CD14-positive monocyte (primary cell): ENCODE data around the gene CHCHD6. TPM values are rescaled to one million over a fixed set of nuclear protein-coding genes. Genes with fewer than 3 reads are reported as not detected.

Experiments used
- DNase-seq, 3 donors: peaks; one replicate each; pipeline ENCODE4 v3.0.0-alpha.2; 2011 to 2022
- H2AFZ ChIP-seq: 2 replicates; pipeline ENCODE4 v1.6.0; 2012; ENCODE audit warnings: mild to moderate bottlenecking, low read depth, low read length, inconsistent platforms; ENCODE audit not compliant: insufficient read depth, poor library complexity, severe bottlenecking
- H3K27ac ChIP-seq, 2 donors: 1 replicate in 1 of 2; 2 replicates in 1 of 2; pipeline ENCODE4 v1.5.1; 2012 to 2013; ENCODE audit warnings: low read length in 2 of 2, control low read depth in 1 of 2, inconsistent platforms in 1 of 2, low read depth in 1 of 2, mild to moderate bottlenecking in 1 of 2
- H3K27me3 ChIP-seq, 2 donors: one replicate each; pipeline versions ENCODE4 v1.6.0 to v1.6.1; 2011 to 2013; ENCODE audit warnings: low read length in 2 of 2; ENCODE audit not compliant: control insufficient read depth in 2 of 2, insufficient read depth in 2 of 2
- H3K36me3 ChIP-seq, 2 donors: replicated peaks in 1 of 2; 1 replicate in 1 of 2; 2 replicates in 1 of 2; pipeline versions ENCODE4 v1.5.1 to v1.6.1; 2012 to 2013; ENCODE audit warnings: low read length in 2 of 2, control low read depth in 1 of 2, inconsistent platforms in 1 of 2, mild to moderate bottlenecking in 1 of 2; ENCODE audit not compliant: insufficient read depth in 2 of 2, control insufficient read depth in 1 of 2
- H3K4me1 ChIP-seq, 2 donors: 1 replicate in 1 of 2; 2 replicates in 1 of 2; pipeline versions ENCODE4 v1.5.1 to v1.6.1; 2012 to 2013; ENCODE audit warnings: low read length in 2 of 2, control low read depth in 1 of 2, inconsistent platforms in 1 of 2, mild to moderate bottlenecking in 1 of 2, moderate library complexity in 1 of 2; ENCODE audit not compliant: insufficient read depth in 2 of 2, control insufficient read depth in 1 of 2
- H3K4me2 ChIP-seq: replicated peaks from 2 replicates; pipeline ENCODE3; 2012; ENCODE audit warnings: low read length, moderate library complexity, mild to moderate bottlenecking; ENCODE audit not compliant: poor library complexity, severe bottlenecking; ENCODE audit errors: extremely low read depth
- H3K4me3 ChIP-seq, 3 experiments: fragments of 200-600 bp in 1 of 3; sonication (generic) in 1 of 3; replicated peaks in 1 of 3; 1 replicate in 2 of 3; 2 replicates in 1 of 3; pipeline ENCODE4 v1.5.1; 2011 to 2013; ENCODE audit warnings: low read length in 3 of 3, mild to moderate bottlenecking in 3 of 3, control low read depth in 2 of 3, low read depth in 2 of 3, inconsistent platforms in 1 of 3, moderate library complexity in 1 of 3
- H3K79me2 ChIP-seq: 2 replicates; pipeline ENCODE4 v1.6.0; 2012; ENCODE audit warnings: mild to moderate bottlenecking, control low read depth, inconsistent platforms, low read length, moderate library complexity; ENCODE audit not compliant: insufficient read depth
- H3K9ac ChIP-seq: 2 replicates; pipeline ENCODE4 v1.6.0; 2017; ENCODE audit warnings: low read length, mild to moderate bottlenecking; ENCODE audit not compliant: insufficient read depth, poor library complexity, severe bottlenecking
- H3K9me3 ChIP-seq, 2 donors: replicated peaks in 1 of 2; 1 replicate in 1 of 2; 2 replicates in 1 of 2; pipeline versions ENCODE4 v1.5.1 to v1.6.1; 2012 to 2013; ENCODE audit warnings: low read length in 2 of 2, control low read depth in 1 of 2; ENCODE audit not compliant: control insufficient read depth in 1 of 2, insufficient read depth in 1 of 2
- H4K20me1 ChIP-seq: 2 replicates; pipeline ENCODE4 v1.6.0; 2012; ENCODE audit warnings: mild to moderate bottlenecking, low read length, control low read depth, moderate library complexity; ENCODE audit not compliant: insufficient read depth
- H3K27ac Mint-ChIP-seq, 7 donors: one replicate each; pipeline ENCODE4 v1.8.0; 2020; ENCODE audit warnings: mild to moderate bottlenecking in 7 of 7, mixed read lengths in 7 of 7, moderate library complexity in 6 of 7, inconsistent platforms in 2 of 7
- H3K27me3 Mint-ChIP-seq, 3 donors: one replicate each; pipeline ENCODE4 v1.8.0; 2021 to 2022; ENCODE audit warnings: low read depth in 3 of 3, mild to moderate bottlenecking in 3 of 3, mixed read lengths in 3 of 3, moderate library complexity in 3 of 3, inconsistent platforms in 1 of 3
- H3K36me3 Mint-ChIP-seq, 2 donors: one replicate each; pipeline ENCODE4 v1.8.0; 2020; ENCODE audit warnings: mixed read lengths in 2 of 2, inconsistent platforms in 1 of 2, mild to moderate bottlenecking in 1 of 2
- H3K4me1 Mint-ChIP-seq: one replicate; pipeline ENCODE4 v1.8.0; 2020; ENCODE audit warnings: mild to moderate bottlenecking, mixed read lengths
- H3K4me3 Mint-ChIP-seq, 2 donors: one replicate each; pipeline ENCODE4 v1.8.0; 2020; ENCODE audit warnings: mild to moderate bottlenecking in 2 of 2, mixed read lengths in 2 of 2, moderate library complexity in 1 of 2
- H3K9me3 Mint-ChIP-seq, 7 donors: one replicate each; pipeline ENCODE4 v1.8.0; 2020 to 2022; ENCODE audit warnings: mixed read lengths in 7 of 7, mild to moderate bottlenecking in 6 of 7, moderate library complexity in 6 of 7, inconsistent platforms in 2 of 7
- WGBS: methylation state at CpG from one replicate; pipeline ENCODE4 v1.1.5; 2013; ENCODE audit warnings: missing lambda C conversion rate; ENCODE audit not compliant: insufficient coverage; 5-methylcytosine and 5-hydroxymethylcytosine counted together
- intact Hi-C, 2 donors: fragments of 100-400 bp; cut with micrococcal nuclease; formaldehyde crosslinking; loops; one replicate each; pipeline versions ENCODE4 v1.15.0 to v1.15.1; 2023
- polyA plus RNA-seq, 3 donors: library from polyadenylated mRNA; depleted of rRNA in 1 of 3; unstranded in 2 of 3; stranded (reverse) in 1 of 3; fragments of 300-500 nt in 2 of 3; fragments of >200 nt in 1 of 3; fragmentation: Illumina TruSeq in 2 of 3; gene quantifications; 1 replicate in 2 of 3; 2 replicates in 1 of 3; pipeline ENCODE4 v1.2.3, GENCODE V29; 2012 to 2021
- TF ChIP-seq, protein P1 (sequence below): fragments of 200-600 bp; IDR thresholded peaks from one replicate; pipeline ENCODE4 v1.8.0; 2022; ENCODE audit warnings: antibody characterized with exemption, mild to moderate bottlenecking

Gene CHCHD6
- polyA plus RNA-seq, 3 donors, result 1.1 to 1.8 (median 1.8) TPM

DNA sequence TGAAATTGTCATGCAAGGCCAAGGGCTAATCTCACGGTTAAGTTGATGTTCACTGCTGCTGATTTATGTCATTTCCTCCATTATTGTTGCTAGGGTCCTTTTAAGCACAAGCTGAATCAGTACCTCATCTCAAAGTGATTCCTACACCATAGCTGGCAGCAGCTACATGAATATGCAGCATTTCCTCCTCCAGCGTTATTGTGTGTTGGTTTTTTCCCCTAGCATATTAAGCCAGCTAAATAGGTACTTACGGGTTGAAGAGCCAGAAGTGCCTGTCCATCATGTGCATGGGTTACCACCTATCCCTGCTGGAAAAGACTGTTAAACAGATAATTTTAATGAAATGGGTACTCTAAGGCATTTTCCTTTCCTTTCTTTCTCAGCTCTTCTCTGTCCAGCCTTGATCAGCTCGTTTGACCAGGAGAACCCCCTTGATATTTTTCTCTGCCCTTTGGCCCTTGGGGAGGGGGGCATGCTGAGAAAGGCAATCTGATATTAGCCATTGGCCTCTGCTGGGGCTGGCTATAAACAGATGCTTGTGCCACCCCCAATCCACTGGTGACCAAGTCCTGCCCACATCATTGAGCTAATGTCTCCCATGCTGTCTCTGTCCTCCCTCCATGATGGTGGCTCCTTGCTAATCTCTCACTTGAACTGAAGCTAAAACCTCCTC is 163.3 kb downstream of the CHCHD6 start:
- Histone ChIP-seq H3K36me3 (no peaks in the 10 kb centered on the region), H3K27me3 (no peaks in the 10 kb centered on the region), H2AFZ (no peak overlapping the region), H3K27ac (no peak overlapping the region), H3K79me2 (no peaks in the 10 kb centered on the region), H3K9me3 (no peaks in the 10 kb centered on the region), H3K4me2 (no peak overlapping the region), H4K20me1 (no peaks in the 10 kb centered on the region), H3K4me3 (no peak overlapping the region), H3K4me1 (no peaks in the 10 kb centered on the region), H3K9ac (no peak overlapping the region)
- Mint-ChIP-seq H3K27me3 (peaks cover 5 to 9% (median 6%) of the 10 kb centered on the region in 3 donors), H3K4me1 (no peaks in the 10 kb centered on the region), H3K27ac (no peak overlapping the region), H3K9me3 (peaks cover 0 to 4% (median 2%) of the 10 kb centered on the region in 7 donors), H3K36me3 (no peaks in the 10 kb centered on the region), H3K4me3 (no peak overlapping the region)
- DNase-seq, result no peak
- 100% methylated on average over 1 of the region's 4 CpGs for WGBS
- intact Hi-C loops, result no loop called here
- TF ChIP-seq, protein P1, sequence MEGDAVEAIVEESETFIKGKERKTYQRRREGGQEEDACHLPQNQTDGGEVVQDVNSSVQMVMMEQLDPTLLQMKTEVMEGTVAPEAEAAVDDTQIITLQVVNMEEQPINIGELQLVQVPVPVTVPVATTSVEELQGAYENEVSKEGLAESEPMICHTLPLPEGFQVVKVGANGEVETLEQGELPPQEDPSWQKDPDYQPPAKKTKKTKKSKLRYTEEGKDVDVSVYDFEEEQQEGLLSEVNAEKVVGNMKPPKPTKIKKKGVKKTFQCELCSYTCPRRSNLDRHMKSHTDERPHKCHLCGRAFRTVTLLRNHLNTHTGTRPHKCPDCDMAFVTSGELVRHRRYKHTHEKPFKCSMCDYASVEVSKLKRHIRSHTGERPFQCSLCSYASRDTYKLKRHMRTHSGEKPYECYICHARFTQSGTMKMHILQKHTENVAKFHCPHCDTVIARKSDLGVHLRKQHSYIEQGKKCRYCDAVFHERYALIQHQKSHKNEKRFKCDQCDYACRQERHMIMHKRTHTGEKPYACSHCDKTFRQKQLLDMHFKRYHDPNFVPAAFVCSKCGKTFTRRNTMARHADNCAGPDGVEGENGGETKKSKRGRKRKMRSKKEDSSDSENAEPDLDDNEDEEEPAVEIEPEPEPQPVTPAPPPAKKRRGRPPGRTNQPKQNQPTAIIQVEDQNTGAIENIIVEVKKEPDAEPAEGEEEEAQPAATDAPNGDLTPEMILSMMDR, result no peak

DNA sequence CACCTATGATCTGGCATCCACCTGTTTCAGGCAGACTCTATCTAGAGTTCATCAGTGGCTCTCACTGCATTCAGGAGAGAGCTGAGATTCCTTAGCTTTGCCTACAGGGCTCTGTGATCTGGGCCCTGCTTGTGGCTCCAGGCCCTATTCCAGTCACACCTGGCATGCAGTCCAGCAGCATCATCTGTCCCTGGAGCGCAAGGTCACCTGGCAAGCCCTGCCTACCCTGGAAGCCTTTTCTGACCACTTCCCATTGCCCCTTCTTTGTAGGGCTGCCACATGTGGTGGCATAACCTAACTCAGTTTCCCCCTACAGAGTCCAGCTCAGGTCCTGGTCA is 163.8 kb downstream of the CHCHD6 start:
- DNase-seq, result no peak
- intact Hi-C loops, result no loop called here
- TF ChIP-seq, protein P1, result no peak
- peaks cover 5 to 12% (median 6%) of the 10 kb centered on the region in 3 donors for H3K27me3 Mint-ChIP-seq
- H3K27me3 ChIP-seq, result no peaks in the 10 kb centered on the region
- H3K4me1 ChIP-seq, result no peaks in the 10 kb centered on the region
- no peak overlapping the region for H3K27ac ChIP-seq
- H4K20me1 ChIP-seq, result no peaks in the 10 kb centered on the region
- H3K9me3 ChIP-seq, result no peaks in the 10 kb centered on the region
- H3K36me3 Mint-ChIP-seq, result no peaks in the 10 kb centered on the region
- H2AFZ ChIP-seq, result no peak overlapping the region
- no peak overlapping the region for H3K4me3 Mint-ChIP-seq
- WGBS, result 100% methylated on average over 1 of the region's 1 CpG
- no peaks in the 10 kb centered on the region for H3K4me1 Mint-ChIP-seq
- no peak overlapping the region for H3K4me3 ChIP-seq
- no peak overlapping the region for H3K9ac ChIP-seq
- H3K9me3 Mint-ChIP-seq, result peaks cover 0 to 4% (median 2%) of the 10 kb centered on the region in 7 donors
- no peak overlapping the region for H3K27ac Mint-ChIP-seq
- no peaks in the 10 kb centered on the region for H3K36me3 ChIP-seq
- H3K79me2 ChIP-seq, result no peaks in the 10 kb centered on the region
- H3K4me2 ChIP-seq, result no peak overlapping the region
